Natural killer cell (primary cell): ENCODE results near the gene CORIN. TPM values are rescaled to one million over a fixed set of nuclear protein-coding genes. Genes with fewer than 3 reads are reported as not detected.

ENCODE experiments used
- ATAC-seq, 3 donors: fragments of 150-1000 bp in 2 of 3; fragments of 200-7000 bp in 1 of 3; cut with Tn5 transposase; 1 replicate in 1 of 3; 2 replicates in 2 of 3; pipeline ENCODE4 v1.10.0; 2021; ENCODE audit warnings: mild to moderate bottlenecking in 2 of 3, moderate library complexity in 2 of 3
- DNase-seq, 2 donors: peaks; one replicate each; pipeline versions ENCODE4 v3.0.0 to v3.0.0-alpha.2; 2013 to 2021; ENCODE audit warnings: mixed read lengths in 1 of 2
- H3K27ac ChIP-seq: one replicate; pipeline ENCODE4 v1.5.1; 2013; ENCODE audit warnings: mild to moderate bottlenecking, low read length
- H3K27me3 ChIP-seq: one replicate; pipeline ENCODE4 v1.6.1; 2013; ENCODE audit warnings: low read length; ENCODE audit not compliant: control insufficient read depth, insufficient read depth
- H3K36me3 ChIP-seq: one replicate; pipeline ENCODE4 v1.6.1; 2013; ENCODE audit warnings: low read length; ENCODE audit not compliant: control insufficient read depth, insufficient read depth
- H3K4me1 ChIP-seq: one replicate; pipeline ENCODE4 v1.6.1; 2013; ENCODE audit warnings: low read length; ENCODE audit not compliant: control insufficient read depth, insufficient read depth
- H3K4me3 ChIP-seq: one replicate; pipeline ENCODE4 v1.5.1; 2013; ENCODE audit warnings: low read length
- H3K9me3 ChIP-seq: one replicate; pipeline ENCODE4 v1.6.1; 2013; ENCODE audit warnings: low read length; ENCODE audit not compliant: control insufficient read depth, insufficient read depth
- H3K27ac Mint-ChIP-seq, 2 donors: one replicate each; pipeline ENCODE4 v1.8.0; 2022; ENCODE audit warnings: mild to moderate bottlenecking in 2 of 2, mixed read lengths in 2 of 2, moderate library complexity in 1 of 2
- H3K27me3 Mint-ChIP-seq, 2 donors: one replicate each; pipeline ENCODE4 v1.8.0; 2022; ENCODE audit warnings: low read depth in 2 of 2, mixed read lengths in 2 of 2
- H3K36me3 Mint-ChIP-seq: one replicate; pipeline ENCODE4 v1.8.0; 2022; ENCODE audit warnings: mixed read lengths
- H3K4me1 Mint-ChIP-seq, 2 donors: one replicate each; pipeline ENCODE4 v1.8.0; 2022; ENCODE audit warnings: mixed read lengths in 2 of 2
- H3K4me3 Mint-ChIP-seq: one replicate; pipeline ENCODE4 v1.8.0; 2022; ENCODE audit warnings: mild to moderate bottlenecking, moderate library complexity, mixed read lengths
- H3K9me3 Mint-ChIP-seq, 2 donors: one replicate each; pipeline ENCODE4 v1.8.0; 2022; ENCODE audit warnings: mixed read lengths in 2 of 2
- CTCF ChIP-seq: fragments of 200-600 bp; IDR thresholded peaks from one replicate; pipeline ENCODE4 v1.8.0; 2022; ENCODE audit warnings: antibody characterized with exemption
- WGBS: methylation state at CpG from one replicate; pipeline ENCODE4 v1.1.7; 2013; ENCODE audit warnings: missing lambda C conversion rate; ENCODE audit not compliant: insufficient coverage; 5-methylcytosine and 5-hydroxymethylcytosine counted together
- intact Hi-C: fragments of 100-400 bp; cut with micrococcal nuclease; formaldehyde crosslinking; loops from one replicate; pipeline ENCODE4 v1.14.2; 2022
- total RNA-seq, 4 donors: library from RNA; stranded (reverse); fragments of 120-200 nt in 1 of 4; gene quantifications; one replicate each; pipeline versions ENCODE4 v1.2.3 to v1.2.4, GENCODE V29; 2013 to 2022

Gene CORIN
- total RNA-seq, 3 donors from 2014 or later (not counting 1 experiment from before 2014, with no cell fraction given) = 0.78 TPM; not detected in 2

DNA sequence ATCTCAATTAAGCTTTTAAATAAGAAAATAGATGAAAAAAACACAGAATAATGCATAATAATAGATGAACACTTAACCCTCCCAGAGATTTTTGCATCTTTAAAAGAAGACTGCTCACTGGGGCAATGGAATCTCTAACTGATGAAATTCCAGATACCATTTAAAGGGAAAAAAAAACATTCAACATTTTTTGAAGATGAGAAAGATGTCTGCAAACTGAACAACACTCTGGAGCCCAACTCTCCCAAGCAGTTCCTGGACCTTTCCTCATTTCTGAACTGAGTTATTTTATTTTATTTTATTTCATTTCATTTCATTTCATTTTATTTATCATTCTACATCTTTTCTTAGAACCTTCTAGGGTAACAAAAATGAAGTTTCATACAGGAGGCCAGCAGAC lies 90.7 kb downstream of the CORIN start:
- ATAC-seq (no peak), DNase-seq (no peak)
- no peak overlapping the region for H3K4me3 Mint-ChIP-seq
- no peaks in the 10 kb centered on the region for H3K4me1 ChIP-seq
- no peak overlapping the region for H3K27ac Mint-ChIP-seq
- H3K36me3 ChIP-seq = no peaks in the 10 kb centered on the region
- H3K9me3 Mint-ChIP-seq = peaks cover 0 to 3% of the 10 kb centered on the region in 2 donors
- no peaks in the 10 kb centered on the region for H3K27me3 ChIP-seq
- TF ChIP-seq CTCF = no peak
- no peak overlapping the region for H3K4me3 ChIP-seq
- H3K9me3 ChIP-seq = no peaks in the 10 kb centered on the region
- H3K36me3 Mint-ChIP-seq = peaks cover 8% of the 10 kb centered on the region
- intact Hi-C loops = no loop called here
- H3K27ac ChIP-seq = no peak overlapping the region
- no peaks in the 10 kb centered on the region for H3K4me1 Mint-ChIP-seq
- H3K27me3 Mint-ChIP-seq = peaks cover 18 to 38% of the 10 kb centered on the region in 2 donors

DNA sequence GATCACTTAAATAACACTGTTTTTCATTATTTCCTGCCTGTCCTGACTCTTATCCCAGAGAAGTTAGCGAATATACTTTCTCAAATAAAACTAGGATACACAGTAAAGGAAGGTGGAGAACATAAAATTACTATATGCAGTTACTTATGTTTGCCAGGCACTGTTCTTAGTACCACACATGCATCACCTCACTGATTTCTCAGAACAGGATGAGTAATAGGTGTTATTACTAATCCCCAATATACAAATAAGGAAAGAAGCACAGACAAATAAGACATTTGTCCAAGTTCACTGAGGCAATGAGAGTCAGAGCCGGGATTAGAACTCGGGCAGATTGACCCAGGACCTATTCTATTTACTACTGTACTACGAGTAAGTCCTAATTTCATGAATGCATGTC lies 91.7 kb downstream of the CORIN start:
- 91% methylated on average over 3 of the region's 4 CpGs for WGBS
- peaks cover 7% of the 10 kb centered on the region for H3K36me3 Mint-ChIP-seq
- intact Hi-C loops = no loop called here
- no peak for DNase-seq
- no peak overlapping the region for H3K4me3 Mint-ChIP-seq
- Histone ChIP-seq H3K9me3 (no peaks in the 10 kb centered on the region), H3K4me3 (no peak overlapping the region), H3K36me3 (no peaks in the 10 kb centered on the region), H3K4me1 (no peaks in the 10 kb centered on the region), H3K27me3 (no peaks in the 10 kb centered on the region), H3K27ac (no peak overlapping the region)
- ATAC-seq = no peak
- no peak for TF ChIP-seq CTCF
- no peak overlapping the region for H3K27ac Mint-ChIP-seq
- H3K27me3 Mint-ChIP-seq = peaks cover 11 to 44% of the 10 kb centered on the region in 2 donors
- peaks cover 0 to 3% of the 10 kb centered on the region in 2 donors for H3K9me3 Mint-ChIP-seq
- no peaks in the 10 kb centered on the region for H3K4me1 Mint-ChIP-seq

- 70% methylated on average over 2 of the region's 2 CpGs for WGBS
- ATAC-seq = no peak
- no peak for DNase-seq
- Mint-ChIP-seq H3K27ac (no peak overlapping the region), H3K27me3 (peaks cover 4 to 33% of the 10 kb centered on the region in 2 donors), H3K4me3 (no peak overlapping the region), H3K4me1 (no peaks in the 10 kb centered on the region), H3K36me3 (peaks cover 7% of the 10 kb centered on the region), H3K9me3 (peaks cover under 1 to 3% of the 10 kb centered on the region in 2 donors)
- no peak for TF ChIP-seq CTCF
- no peaks in the 10 kb centered on the region for H3K9me3 ChIP-seq
- no peak overlapping the region for H3K4me3 ChIP-seq
- no peak overlapping the region for H3K27ac ChIP-seq
- no peaks in the 10 kb centered on the region for H3K36me3 ChIP-seq
- no peaks in the 10 kb centered on the region for H3K27me3 ChIP-seq
- intact Hi-C loops = no loop called here
- no peaks in the 10 kb centered on the region for H3K4me1 ChIP-seq
Observed at GRCh38 chr4:47744843-47745382, 93.0 kb downstream of the CORIN start.

GRCh38 chr4:47744253-47744652 lies 93.6 kb downstream of the CORIN start:
- no peaks in the 10 kb centered on the region for H3K9me3 ChIP-seq
- Mint-ChIP-seq H3K27ac (no peak overlapping the region), H3K4me3 (no peak overlapping the region), H3K36me3 (peaks cover 12% of the 10 kb centered on the region), H3K9me3 (peaks cover 3 to 4% of the 10 kb centered on the region in 2 donors), H3K4me1 (no peaks in the 10 kb centered on the region), H3K27me3 (peaks cover 7 to 40% of the 10 kb centered on the region in 2 donors)
- no peaks in the 10 kb centered on the region for H3K27me3 ChIP-seq
- ATAC-seq (no peak), DNase-seq (no peak)
- no peak for TF ChIP-seq CTCF
- intact Hi-C loops = no loop called here
- H3K4me3 ChIP-seq = no peak overlapping the region
- no peaks in the 10 kb centered on the region for H3K4me1 ChIP-seq
- 85% methylated on average over 2 of the region's 2 CpGs for WGBS
- no peaks in the 10 kb centered on the region for H3K36me3 ChIP-seq
- H3K27ac ChIP-seq = no peak overlapping the region
